Measurements from ENCODE around the gene RPUSD4. TPM values are rescaled to one million over a fixed set of nuclear protein-coding genes. Genes with fewer than 3 reads are reported as not detected.
"Not testable (repeated sequence)": the region's sequence is repeated elsewhere in the genome, so short reads cannot be mapped to it uniquely, and the experiment has no call there.

RPUSD4 gene
- total RNA-seq = 10 to 100 TPM; 26.5 to 26.8 TPM

GRCh38 chr11:126211236-126212088, at the start of gene RPUSD4, which contains the start of gene FAM118B:
Gene RPUSD4, minus strand, starts transcription at chr11:126211650. Its CDS starts 12 bp downstream, at chr11:126211638.
Gene FAM118B, plus strand, starts transcription at chr11:126211782. Its CDS starts 23,220 bp downstream, at chr11:126235002.
- Mint-ChIP-seq H3K4me3 (peak within 1 kb of the TSS; percentile 98), H3K27ac (peak within 1 kb of the TSS; percentile 84), H3K36me3 (ENCODE audit: low read depth) (peaks cover 15% of the 10 kb centered on the region), H3K27me3 (peaks cover 7% of the 10 kb centered on the region), H3K4me1 (peaks cover 43% of the 10 kb centered on the region), H3K9me3 (no peaks in the 10 kb centered on the region)
- POLR2A ChIA-PET = interaction anchor here (0.6 to 4.2 kb wide), 7 partner anchors 18 to 324 kb away, joined by 3 to 23 read pairs (median 5); partner anchors contain the start of genes FOXRED1, HYLS1, SRPRA and TIRAP
- DNase-seq = peak; percentile 99
- CTCF ChIA-PET = interaction anchor here (0.6 kb wide), 1 partner anchor 56 kb away, joined by 3 read pairs; no protein-coding TSS in a partner anchor

- no peaks in the 10 kb centered on the region for H3K27me3 Mint-ChIP-seq
- H3K9me3 Mint-ChIP-seq = no peaks in the 10 kb centered on the region
- no peak for DNase-seq
- CTCF ChIA-PET = no interaction called here
- no peak overlapping the region for H3K4me3 Mint-ChIP-seq
- H3K27ac Mint-ChIP-seq = no peak overlapping the region
- POLR2A ChIA-PET = interaction anchor here (3.2 kb wide), 1 partner anchor 11 kb away, joined by 10 read pairs; the partner anchor contains the start of genes FOXRED1 and SRPRA
- H3K36me3 Mint-ChIP-seq (ENCODE audit: low read depth) = peaks cover 33% of the 10 kb centered on the region
- no peaks in the 10 kb centered on the region for H3K4me1 Mint-ChIP-seq
These were observed 46.3 kb upstream of the RPUSD4 start for GRCh38 chr11:126257764-126258163.

GRCh38 chr11:126257144-126257543, 45.7 kb upstream of the RPUSD4 start:
- no peaks in the 10 kb centered on the region for H3K4me1 Mint-ChIP-seq
- POLR2A ChIA-PET = interaction anchor here (3.2 kb wide), 1 partner anchor 12 kb away, joined by 10 read pairs; the partner anchor contains the start of genes FOXRED1 and SRPRA
- H3K27me3 Mint-ChIP-seq = no peaks in the 10 kb centered on the region
- H3K36me3 Mint-ChIP-seq (ENCODE audit: low read depth) = peaks cover 28% of the 10 kb centered on the region
- no peaks in the 10 kb centered on the region for H3K9me3 Mint-ChIP-seq
- DNase-seq = no peak
- no peak overlapping the region for H3K4me3 Mint-ChIP-seq
- no peak overlapping the region for H3K27ac Mint-ChIP-seq
- CTCF ChIA-PET = interaction anchor here (0.7 kb wide), 1 partner anchor 36 kb away, joined by 3 read pairs; no protein-coding TSS in a partner anchor

DNA sequence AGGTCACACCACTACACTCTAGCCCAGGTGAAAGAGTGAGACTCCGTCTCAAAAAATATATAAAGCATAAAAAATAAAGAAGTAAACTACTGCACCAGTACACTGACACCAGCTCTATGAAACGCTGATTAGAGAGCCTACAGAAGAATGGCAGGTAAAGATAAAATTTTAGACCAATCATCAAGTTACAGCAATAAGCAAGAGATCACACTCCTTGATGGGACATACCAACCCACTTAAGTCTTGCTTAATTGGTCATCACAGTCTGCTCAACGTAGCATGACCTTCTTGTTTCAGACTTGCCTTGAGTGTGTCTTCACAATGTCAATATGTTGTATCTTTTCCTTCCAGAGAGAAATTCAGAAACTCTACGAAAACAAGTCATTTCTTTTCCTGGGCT, 44.8 kb upstream of the RPUSD4 start:
- no peak for DNase-seq
- no peak overlapping the region for H3K27ac Mint-ChIP-seq
- CTCF ChIA-PET = no interaction called here
- H3K4me1 Mint-ChIP-seq = no peaks in the 10 kb centered on the region
- POLR2A ChIA-PET = interaction anchor here (3.2 kb wide), 1 partner anchor 13 kb away, joined by 10 read pairs; the partner anchor contains the start of genes FOXRED1 and SRPRA
- H3K9me3 Mint-ChIP-seq = no peaks in the 10 kb centered on the region
- H3K27me3 Mint-ChIP-seq = no peaks in the 10 kb centered on the region
- H3K36me3 Mint-ChIP-seq (ENCODE audit: low read depth) = peaks cover 22% of the 10 kb centered on the region
- no peak overlapping the region for H3K4me3 Mint-ChIP-seq

- DNase-seq, H3K4me3 Mint-ChIP-seq, H3K27me3 Mint-ChIP-seq, H3K4me1 Mint-ChIP-seq, H3K9me3 Mint-ChIP-seq, H3K27ac Mint-ChIP-seq, CTCF ChIA-PET: not testable (repeated sequence)
- POLR2A ChIA-PET = interaction anchor here (3.2 kb wide), 1 partner anchor 13 kb away, joined by 10 read pairs; the partner anchor contains the start of genes FOXRED1 and SRPRA
- peaks cover 18% of the 10 kb centered on the region for H3K36me3 Mint-ChIP-seq (ENCODE audit: low read depth)
These were observed 44.1 kb upstream of the RPUSD4 start for GRCh38 chr11:126255507-126255906.

DNA sequence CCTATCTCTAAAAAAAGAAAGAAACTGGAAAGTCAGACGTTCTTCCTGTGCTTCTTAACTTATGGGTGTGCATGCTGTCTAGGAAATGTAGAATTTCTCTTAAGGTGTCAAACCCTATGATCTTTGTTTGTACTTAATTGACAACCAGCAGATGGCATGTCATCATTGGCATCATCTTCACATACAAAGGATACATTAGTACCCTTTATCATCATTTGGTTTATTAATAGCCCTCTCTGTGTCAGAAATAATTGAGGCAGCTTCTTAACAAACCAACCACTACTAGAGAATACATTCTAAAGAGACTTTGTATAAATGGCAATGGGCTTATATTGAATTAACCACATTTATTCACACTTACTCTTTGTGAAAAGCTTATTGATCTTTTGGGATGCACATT, 43.4 kb upstream of the RPUSD4 start:
- POLR2A ChIA-PET = interaction anchor here (2.6 kb wide), 1 partner anchor 8 kb away, joined by 8 read pairs; no protein-coding TSS in a partner anchor

DNA sequence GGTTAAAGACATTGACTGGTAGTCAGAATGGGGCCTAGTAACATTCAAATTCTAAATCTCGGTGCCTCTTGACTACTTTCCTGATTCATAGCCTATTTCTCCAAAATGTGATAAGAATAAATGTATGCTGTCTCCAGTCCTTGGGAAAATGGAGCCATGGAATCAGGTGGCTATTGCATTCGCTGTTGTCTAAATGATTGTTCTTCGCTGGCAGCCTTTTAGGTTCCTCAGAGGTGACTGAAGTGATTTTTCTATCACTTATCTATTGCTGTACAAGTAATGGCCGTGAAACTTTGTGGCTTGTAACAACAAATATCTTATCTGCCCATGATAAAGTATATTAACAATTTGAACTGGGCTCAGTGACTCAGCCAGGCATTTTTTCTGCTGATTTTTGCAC, 41.8 kb upstream of the RPUSD4 start:
- Mint-ChIP-seq H3K4me3 (no peak overlapping the region), H3K27me3 (no peaks in the 10 kb centered on the region), H3K9me3 (no peaks in the 10 kb centered on the region), H3K36me3 (ENCODE audit: low read depth) (peaks cover 18% of the 10 kb centered on the region), H3K4me1 (no peaks in the 10 kb centered on the region), H3K27ac (no peak overlapping the region)
- ChIA-PET CTCF (no interaction called here), POLR2A (interaction anchor here (0.9 to 2.6 kb wide), 2 partner anchors 9 to 12 kb away, joined by 3 to 8 read pairs; no protein-coding TSS in a partner anchor)
- no peak for DNase-seq

More for the DNA sequence above, 43.4 kb upstream of the RPUSD4 start:
- no peaks in the 10 kb centered on the region for H3K4me1 Mint-ChIP-seq
- no peak overlapping the region for H3K4me3 Mint-ChIP-seq
- CTCF ChIA-PET = no interaction called here
- peaks cover 15% of the 10 kb centered on the region for H3K36me3 Mint-ChIP-seq (ENCODE audit: low read depth)
- DNase-seq = no peak
- H3K9me3 Mint-ChIP-seq = no peaks in the 10 kb centered on the region
- no peaks in the 10 kb centered on the region for H3K27me3 Mint-ChIP-seq
- H3K27ac Mint-ChIP-seq = no peak overlapping the region

DNA sequence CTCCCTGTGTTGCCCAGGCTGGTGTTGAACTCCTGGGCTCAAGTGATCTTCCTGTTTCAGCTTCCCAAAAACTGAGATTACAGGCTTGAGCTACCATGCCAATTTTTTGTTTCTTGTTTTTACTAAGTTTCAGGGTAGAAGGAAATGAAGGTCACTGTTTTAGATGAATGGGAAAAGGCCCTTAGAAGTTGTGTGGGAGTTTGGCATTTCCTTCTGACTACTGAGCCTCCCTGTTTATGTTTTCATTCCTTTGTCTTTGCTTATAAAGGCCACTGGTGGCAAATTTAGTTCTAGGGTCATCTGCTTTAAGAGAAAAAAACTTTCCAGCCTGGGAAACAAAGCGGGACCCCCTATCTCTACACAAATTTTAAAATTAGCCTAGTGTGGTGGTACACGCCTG, 35.2 kb upstream of the RPUSD4 start:
- Mint-ChIP-seq H3K9me3 (no peaks in the 10 kb centered on the region), H3K27ac (no peak overlapping the region), H3K4me3 (no peak overlapping the region), H3K27me3 (no peaks in the 10 kb centered on the region), H3K4me1 (no peaks in the 10 kb centered on the region), H3K36me3 (ENCODE audit: low read depth) (peaks cover 9% of the 10 kb centered on the region)
- DNase-seq = no peak
- CTCF ChIA-PET = no interaction called here
- POLR2A ChIA-PET = no interaction called here

GRCh38 chr11:126233391-126233790, 21.9 kb upstream of the RPUSD4 start:
- H3K27me3 Mint-ChIP-seq = no peaks in the 10 kb centered on the region
- no peaks in the 10 kb centered on the region for H3K4me1 Mint-ChIP-seq
- DNase-seq = no peak
- peaks cover 9% of the 10 kb centered on the region for H3K36me3 Mint-ChIP-seq (ENCODE audit: low read depth)
- H3K9me3 Mint-ChIP-seq = no peaks in the 10 kb centered on the region
- POLR2A ChIA-PET = no interaction called here
- CTCF ChIA-PET = no interaction called here
- H3K4me3 Mint-ChIP-seq = no peak overlapping the region
- no peak overlapping the region for H3K27ac Mint-ChIP-seq

GRCh38 chr11:126232683-126233082, 21.2 kb upstream of the RPUSD4 start:
- Mint-ChIP-seq H3K9me3 (no peaks in the 10 kb centered on the region), H3K36me3 (ENCODE audit: low read depth) (peaks cover 7% of the 10 kb centered on the region), H3K27me3 (no peaks in the 10 kb centered on the region), H3K4me3 (no peak overlapping the region), H3K27ac (no peak overlapping the region), H3K4me1 (no peaks in the 10 kb centered on the region)
- ChIA-PET POLR2A (no interaction called here), CTCF (no interaction called here)
- DNase-seq = no peak

DNA sequence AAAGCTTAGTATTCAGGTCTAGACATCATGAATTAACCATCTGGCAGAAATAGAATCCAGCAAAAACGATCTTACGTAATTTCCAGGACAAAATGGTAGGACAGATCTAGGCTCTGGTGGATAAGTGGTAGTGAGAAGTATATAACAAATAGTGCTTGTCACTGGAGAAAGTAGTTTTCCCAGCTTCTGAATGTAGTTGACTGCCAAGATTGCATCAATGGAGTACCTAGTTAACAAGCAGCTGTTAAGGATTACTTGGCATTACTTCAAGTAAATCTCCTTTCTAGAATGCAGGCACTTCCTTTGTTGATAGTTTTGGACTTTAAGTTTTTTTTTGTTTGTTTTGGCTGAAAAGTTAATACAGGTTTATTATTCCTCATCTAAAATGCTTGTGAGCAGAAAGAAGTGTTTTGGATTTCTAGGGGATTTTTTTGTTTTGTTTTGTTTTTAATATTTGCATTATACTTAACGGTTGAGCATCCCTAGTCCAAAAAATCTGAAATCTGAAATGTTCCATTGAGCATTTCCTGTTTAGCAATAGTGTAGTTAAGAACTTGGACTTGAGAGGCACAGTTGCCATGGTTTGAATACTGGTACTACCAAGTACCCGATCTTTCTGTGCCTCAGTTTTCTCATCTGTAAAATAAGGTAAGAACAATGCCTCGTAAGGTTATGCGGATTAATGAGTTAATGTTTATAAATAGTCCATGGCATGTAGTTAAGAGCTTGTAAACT, 20.4 kb upstream of the RPUSD4 start:
- Mint-ChIP-seq H3K4me3 (no peak overlapping the region), H3K4me1 (no peaks in the 10 kb centered on the region)
- CTCF ChIA-PET = interaction anchor here (1.7 kb wide), 1 partner anchor 9 kb away, joined by 3 read pairs; no protein-coding TSS in a partner anchor

DNA sequence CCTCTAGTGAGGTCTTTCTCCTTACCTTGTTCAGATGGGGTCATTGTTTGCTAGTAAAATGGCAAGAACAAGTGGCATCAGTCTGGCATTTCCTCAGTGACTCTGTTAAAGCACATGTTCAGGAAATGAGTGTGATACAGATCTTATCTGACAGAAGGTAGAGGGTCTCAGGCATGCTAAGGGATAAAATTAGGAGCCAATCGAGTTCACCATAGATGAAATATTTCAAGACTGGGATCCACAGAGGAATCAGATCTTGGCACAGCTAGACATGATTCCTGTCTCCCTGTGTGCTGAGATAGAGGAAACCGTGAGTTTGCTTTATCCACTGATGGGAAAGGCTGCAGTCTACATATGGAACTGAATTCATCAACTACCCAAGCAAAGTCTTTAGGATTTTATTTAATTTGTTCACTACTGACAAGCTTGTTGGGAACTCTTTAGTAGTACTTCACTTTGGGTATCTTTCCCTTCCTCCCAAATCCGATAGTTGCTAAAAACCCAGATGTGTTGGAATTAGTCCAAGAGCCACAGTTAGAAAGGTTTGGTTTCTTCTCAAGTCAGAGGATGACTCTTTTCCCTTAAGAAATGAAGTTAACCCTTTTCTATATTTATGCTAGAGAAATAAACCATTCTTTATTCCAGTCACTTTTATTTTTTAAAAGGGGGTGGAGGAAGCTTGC, 18.5 kb upstream of the RPUSD4 start:
- POLR2A ChIA-PET = interaction anchor here (1.1 kb wide), 1 partner anchor 18 kb away, joined by 3 read pairs; the partner anchor contains the start of genes FAM118B and RPUSD4
- Mint-ChIP-seq H3K27me3 (no peaks in the 10 kb centered on the region), H3K4me3 (no peak overlapping the region), H3K4me1 (no peaks in the 10 kb centered on the region), H3K36me3 (ENCODE audit: low read depth) (no peaks in the 10 kb centered on the region), H3K27ac (no peak overlapping the region), H3K9me3 (no peaks in the 10 kb centered on the region)
- CTCF ChIA-PET = interaction anchor here (1.7 kb wide), 1 partner anchor 11 kb away, joined by 3 read pairs; no protein-coding TSS in a partner anchor
- no peak for DNase-seq

More for the DNA sequence above, 20.4 kb upstream of the RPUSD4 start:
- DNase-seq = no peak
- Mint-ChIP-seq H3K9me3 (no peaks in the 10 kb centered on the region), H3K36me3 (ENCODE audit: low read depth) (peaks cover 7% of the 10 kb centered on the region), H3K27me3 (no peaks in the 10 kb centered on the region), H3K27ac (no peak overlapping the region)
- POLR2A ChIA-PET = interaction anchor here (1.1 kb wide), 1 partner anchor 22 kb away, joined by 3 read pairs; no protein-coding TSS in a partner anchor

Measured in activated CD4-positive, alpha-beta memory T cell treated with anti-CD3 and anti-CD28 coated beads, Interleukin-2, amount 10 ng/mL, durations not matched to agents 7 days and 5 days (primary cell).